ENCODE data around the gene RASA3. TPM values are rescaled to one million over a fixed set of nuclear protein-coding genes. Genes with fewer than 3 reads are reported as not detected.

RASA3 gene
- total RNA-seq, 4 donors from 2014 or later, result 29.5 to 38.1 (median 34.6) TPM

DNA sequence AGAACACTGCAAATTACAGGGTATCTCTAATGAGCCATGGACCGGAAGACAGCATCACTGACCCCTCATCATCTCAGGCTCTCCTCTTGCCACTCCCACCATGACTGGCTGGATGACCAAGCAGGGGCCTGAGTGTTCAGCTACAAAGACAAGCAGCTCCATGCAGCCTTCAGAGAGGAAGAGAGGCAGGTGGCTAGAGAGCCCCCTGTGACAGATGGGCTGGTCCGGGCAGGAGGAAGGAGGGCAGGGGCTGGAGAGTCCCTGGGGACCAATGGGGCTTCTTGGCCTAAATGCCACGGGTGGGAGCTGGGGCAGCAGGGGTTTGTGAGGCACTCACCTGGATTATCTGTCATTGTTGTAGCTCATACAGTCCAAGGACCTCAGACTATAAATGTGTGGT is 12.8 kb upstream of the RASA3 start:
- intact Hi-C loops (cut with DNase I), result no loop called here
- TF ChIP-seq, protein P1, sequence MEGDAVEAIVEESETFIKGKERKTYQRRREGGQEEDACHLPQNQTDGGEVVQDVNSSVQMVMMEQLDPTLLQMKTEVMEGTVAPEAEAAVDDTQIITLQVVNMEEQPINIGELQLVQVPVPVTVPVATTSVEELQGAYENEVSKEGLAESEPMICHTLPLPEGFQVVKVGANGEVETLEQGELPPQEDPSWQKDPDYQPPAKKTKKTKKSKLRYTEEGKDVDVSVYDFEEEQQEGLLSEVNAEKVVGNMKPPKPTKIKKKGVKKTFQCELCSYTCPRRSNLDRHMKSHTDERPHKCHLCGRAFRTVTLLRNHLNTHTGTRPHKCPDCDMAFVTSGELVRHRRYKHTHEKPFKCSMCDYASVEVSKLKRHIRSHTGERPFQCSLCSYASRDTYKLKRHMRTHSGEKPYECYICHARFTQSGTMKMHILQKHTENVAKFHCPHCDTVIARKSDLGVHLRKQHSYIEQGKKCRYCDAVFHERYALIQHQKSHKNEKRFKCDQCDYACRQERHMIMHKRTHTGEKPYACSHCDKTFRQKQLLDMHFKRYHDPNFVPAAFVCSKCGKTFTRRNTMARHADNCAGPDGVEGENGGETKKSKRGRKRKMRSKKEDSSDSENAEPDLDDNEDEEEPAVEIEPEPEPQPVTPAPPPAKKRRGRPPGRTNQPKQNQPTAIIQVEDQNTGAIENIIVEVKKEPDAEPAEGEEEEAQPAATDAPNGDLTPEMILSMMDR (IDR thresholded peaks at IDR 0.05), result no peak
- TF ChIP-seq POLR2AphosphoS5 (IDR thresholded peaks at IDR 0.05), result no peak
- TF ChIP-seq EP300 (IDR thresholded peaks at IDR 0.05), result no peak
- TF ChIP-seq POLR2A (IDR thresholded peaks at IDR 0.05; ENCODE audit: low read depth), result no peak
- Histone ChIP-seq H3K27me3 (no peaks in the 10 kb centered on the region), H3K4me3 (no peak overlapping the region), H3K9me3 (no peaks in the 10 kb centered on the region), H3K4me1 (peaks cover 4 to 25% (median 19%) of the 10 kb centered on the region in 4 donors), H3K27ac (replicated peaks in 1 of 4) (no peak overlapping the region), H3K36me3 (no peaks in the 10 kb centered on the region)
- 69% methylated on average over 3 of the region's 3 CpGs for WGBS
- no peak for DNase-seq (ENCODE audit: extremely low spot score)

GRCh38 chr13:114144606-114145244 is 12.3 kb upstream of the RASA3 start:
- WGBS, result 95% methylated on average over 17 of the region's 17 CpGs
- TF ChIP-seq POLR2AphosphoS5 (IDR thresholded peaks at IDR 0.05), result no peak
- no peak for TF ChIP-seq EP300 (IDR thresholded peaks at IDR 0.05)
- TF ChIP-seq, protein P1 (IDR thresholded peaks at IDR 0.05), result no peak
- TF ChIP-seq POLR2A (IDR thresholded peaks at IDR 0.05; ENCODE audit: low read depth), result no peak
- Histone ChIP-seq H3K9me3 (no peaks in the 10 kb centered on the region), H3K4me1 (peaks cover 4 to 25% (median 19%) of the 10 kb centered on the region in 4 donors), H3K4me3 (no peak overlapping the region), H3K27me3 (no peaks in the 10 kb centered on the region), H3K27ac (replicated peaks in 1 of 4) (no peak overlapping the region), H3K36me3 (no peaks in the 10 kb centered on the region)
- no peak for DNase-seq (ENCODE audit: extremely low spot score)
- intact Hi-C loops (cut with DNase I), result no loop called here

GRCh38 chr13:114143806-114144605 is 11.6 kb upstream of the RASA3 start:
- peaks cover 4 to 25% (median 19%) of the 10 kb centered on the region in 4 donors for H3K4me1 ChIP-seq
- WGBS, result 88% methylated on average over 23 of the region's 24 CpGs
- H3K9me3 ChIP-seq, result no peaks in the 10 kb centered on the region
- peak overlapping the region in 2 of 4 donors; percentile 23 to 41 for H3K27ac ChIP-seq (replicated peaks in 1 of 4)
- H3K36me3 ChIP-seq, result no peaks in the 10 kb centered on the region
- TF ChIP-seq, protein P1 (IDR thresholded peaks at IDR 0.05), result no peak
- TF ChIP-seq POLR2AphosphoS5 (IDR thresholded peaks at IDR 0.05), result no peak
- DNase-seq (ENCODE audit: extremely low spot score), result no peak
- no peak overlapping the region for H3K4me3 ChIP-seq
- no peaks in the 10 kb centered on the region for H3K27me3 ChIP-seq
- intact Hi-C loops (cut with DNase I), result no loop called here

DNA sequence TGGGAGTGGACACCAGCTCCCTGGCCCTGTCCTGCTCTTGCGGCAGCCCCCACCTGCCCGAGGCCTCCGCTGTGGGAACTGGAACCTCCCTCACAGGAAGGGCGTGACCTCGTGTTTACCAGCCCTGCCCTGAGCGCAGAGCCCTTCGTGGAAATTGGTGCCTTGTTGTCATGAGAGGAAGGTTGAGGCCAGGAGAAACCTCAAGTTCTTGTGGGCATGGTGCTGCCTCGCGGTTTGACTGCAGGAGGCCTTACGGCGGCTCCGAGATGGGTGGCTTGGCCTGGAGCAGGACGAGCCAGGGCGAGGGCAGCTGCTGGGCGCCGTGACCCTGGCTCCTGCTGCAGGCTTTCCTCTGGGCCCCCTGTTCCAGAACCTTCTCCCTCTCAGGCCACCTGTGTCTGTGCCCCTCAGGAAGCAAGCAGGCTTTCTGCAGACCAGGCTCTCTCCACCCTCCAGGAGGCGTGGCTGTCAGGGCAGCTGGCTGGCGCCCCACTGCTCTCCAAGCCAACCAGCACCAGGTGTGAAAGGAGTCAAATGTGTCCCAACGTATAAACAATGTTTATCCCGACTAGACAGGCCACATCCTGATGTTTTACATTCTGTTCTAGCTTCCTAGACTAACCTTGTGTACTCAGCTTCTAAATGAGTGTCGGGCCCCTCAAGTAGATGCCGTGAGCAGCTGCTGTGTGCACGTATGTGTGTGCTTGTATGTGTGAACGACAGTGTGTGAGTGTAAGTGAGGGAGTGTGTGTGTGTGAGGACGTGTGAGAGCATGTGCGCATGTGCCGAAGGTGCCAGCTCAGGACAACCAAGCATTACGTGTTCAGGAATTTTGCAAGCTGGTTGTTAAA is 10.4 kb upstream of the RASA3 start:
- H3K9me3 ChIP-seq, result no peaks in the 10 kb centered on the region
- WGBS, result 68% methylated on average over 28 of the region's 28 CpGs
- intact Hi-C loops (cut with DNase I), result no loop called here
- TF ChIP-seq POLR2AphosphoS5 (IDR thresholded peaks at IDR 0.05), result peak; percentile 64 to 66
- TF ChIP-seq EP300 (IDR thresholded peaks at IDR 0.05), result peak; percentile 45
- TF ChIP-seq, protein P1 (IDR thresholded peaks at IDR 0.05), result no peak
- H3K36me3 ChIP-seq, result no peaks in the 10 kb centered on the region
- H3K27ac ChIP-seq (replicated peaks in 1 of 4), result peak overlapping the region; percentile 6 to 41 (median 26)
- H3K27me3 ChIP-seq, result no peaks in the 10 kb centered on the region
- no peak overlapping the region for H3K4me3 ChIP-seq
- no peak for DNase-seq (ENCODE audit: extremely low spot score)
- H3K4me1 ChIP-seq, result peaks cover 4 to 25% (median 19%) of the 10 kb centered on the region in 4 donors

Data from esophagus muscularis mucosa (tissue), 4 donors.